Prostate gland (tissue), 2 donors: ENCODE results near the gene ZNF732.

Source experiments
- CTCF ChIP-seq, 4 experiments: fragments of 200-600 bp in 2 of 4; fragments of 450-650 bp in 2 of 4; sonication (generic) in 2 of 4; IDR thresholded peaks; 1 replicate in 3 of 4; 2 replicates in 1 of 4; pipeline ENCODE4 v1.5.1; 2016 to 2019; ENCODE audit warnings: antibody characterized with exemption in 4 of 4, mild to moderate bottlenecking in 2 of 4, moderate library complexity in 2 of 4
- POLR2A ChIP-seq: fragments of 450-650 bp; IDR thresholded peaks from one replicate; pipeline ENCODE4 v1.6.1; 2016; ENCODE audit warnings: antibody characterized with exemption, mild to moderate bottlenecking
- POLR2AphosphoS5 ChIP-seq: sonication (generic); formaldehyde crosslinking; IDR thresholded peaks from one replicate; pipeline ENCODE4 v1.6.1; 2017; ENCODE audit warnings: antibody characterized with exemption

GRCh38 chr4:252065-252601 is 53.1 kb downstream of the ZNF732 start:
- TF ChIP-seq CTCF (IDR thresholded peaks at IDR 0.05): no peak
- TF ChIP-seq POLR2AphosphoS5: no peak
- TF ChIP-seq POLR2A: no peak
